Inferior parietal cortex (tissue), 1 donor: ENCODE data around the gene ANXA1.

Experiments
- DNase-seq: peaks from one replicate; pipeline ENCODE4 v3.0.0-alpha.2; 2016; ENCODE audit errors: extremely low spot score

The ANXA1 gene

GRCh38 chr9:73210886-73211666, 59.4 kb downstream of the ANXA1 start:
- DNase-seq, result no peak

- DNase-seq, result no peak
Measured at GRCh38 chr9:73213300-73213699, 61.6 kb downstream of the ANXA1 start.

GRCh38 chr9:73215249-73215648, 63.6 kb downstream of the ANXA1 start:
- no peak for DNase-seq

DNA sequence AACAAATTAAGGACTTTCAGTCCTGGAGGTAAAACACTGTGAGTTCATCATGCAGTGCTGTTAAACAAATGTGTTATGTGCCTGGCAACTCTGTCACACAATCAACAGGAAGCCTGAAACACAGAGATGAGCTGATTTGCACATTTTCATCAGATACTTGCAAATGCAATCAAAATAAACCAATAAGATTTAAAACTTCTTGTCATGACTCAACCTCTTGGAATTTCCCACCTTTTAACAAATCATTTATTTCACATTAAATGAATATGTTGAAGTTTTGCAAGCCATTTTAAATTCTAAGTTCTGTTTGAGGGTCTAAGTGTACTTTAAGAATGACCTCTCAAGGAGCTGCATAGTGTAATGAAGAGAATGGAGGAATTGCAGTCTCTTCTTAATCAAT, 64.4 kb downstream of the ANXA1 start:
- no peak for DNase-seq
